Activated T-cell treated with anti-CD3 and anti-CD28 coated beads, Interleukin-2, amount 50 U/mL, for 72 hours (primary cell): ENCODE measurements around the gene DCDC2C. TPM values are rescaled to one million over a fixed set of nuclear protein-coding genes. Genes with fewer than 3 reads are reported as not detected.

ENCODE experiments used
- ATAC-seq, 2 donors: fragments of 150-1000 bp; cut with Tn5 transposase; replicated peaks in 1 of 2; 2 replicates each; pipeline ENCODE4 v1.10.0; 2021; ENCODE audit warnings: moderate library complexity in 2 of 2, mild to moderate bottlenecking in 1 of 2
- DNase-seq, 2 donors: peaks; one replicate each; pipeline ENCODE4 v3.0.0; 2021 to 2022; ENCODE audit warnings: mixed read lengths in 1 of 2
- H3K27ac Mint-ChIP-seq: one replicate; pipeline ENCODE4 v1.8.0; 2022; ENCODE audit warnings: mild to moderate bottlenecking, moderate library complexity, mixed read lengths
- H3K27me3 Mint-ChIP-seq: one replicate; pipeline ENCODE4 v1.8.0; 2022; ENCODE audit warnings: low read depth, mixed read lengths
- H3K36me3 Mint-ChIP-seq, 2 donors: one replicate each; pipeline ENCODE4 v1.8.0; 2022; ENCODE audit warnings: mixed read lengths in 2 of 2, mild to moderate bottlenecking in 1 of 2; ENCODE audit not compliant: insufficient read depth in 2 of 2
- H3K4me1 Mint-ChIP-seq: one replicate; pipeline ENCODE4 v1.8.0; 2022; ENCODE audit warnings: low read depth, mixed read lengths
- H3K4me3 Mint-ChIP-seq, 2 donors: one replicate each; pipeline ENCODE4 v1.8.0; 2022; ENCODE audit warnings: mild to moderate bottlenecking in 2 of 2, mixed read lengths in 2 of 2, moderate library complexity in 2 of 2
- H3K9me3 Mint-ChIP-seq, 2 donors: one replicate each; pipeline ENCODE4 v1.8.0; 2022; ENCODE audit warnings: mixed read lengths in 2 of 2
- total RNA-seq, 2 donors: library from RNA; stranded (reverse); gene quantifications; one replicate each; pipeline ENCODE4 v1.2.3, GENCODE V29; 2022

The DCDC2C gene
- total RNA-seq, 2 donors from 2014 or later, result not detected

DNA sequence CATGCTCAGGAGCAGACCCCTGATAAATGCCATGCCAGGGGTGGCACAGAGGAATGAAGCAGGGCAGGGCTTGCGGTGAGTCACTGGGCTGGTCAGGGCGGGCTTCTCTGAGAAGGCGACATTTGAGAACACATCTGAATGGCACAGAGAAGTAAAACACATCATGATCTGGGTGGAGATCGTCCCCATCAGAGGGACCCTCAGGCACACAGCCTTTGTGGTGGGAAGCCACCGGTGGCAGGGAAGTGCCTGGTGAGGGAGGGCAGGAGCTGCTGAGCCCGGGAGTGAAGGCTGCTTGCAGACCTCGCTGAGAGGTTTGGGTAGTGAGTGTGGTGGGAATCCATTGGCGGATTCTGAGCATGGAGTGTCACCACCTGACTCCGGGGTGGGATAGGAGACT is 44.5 kb downstream of the DCDC2C start:
- DNase-seq (no peak), ATAC-seq (no peak)
- Mint-ChIP-seq H3K27me3 (peaks cover 24% of the 10 kb centered on the region), H3K36me3 (no peaks in the 10 kb centered on the region), H3K27ac (no peak overlapping the region), H3K4me1 (no peaks in the 10 kb centered on the region), H3K9me3 (no peaks in the 10 kb centered on the region), H3K4me3 (no peak overlapping the region)

DNA sequence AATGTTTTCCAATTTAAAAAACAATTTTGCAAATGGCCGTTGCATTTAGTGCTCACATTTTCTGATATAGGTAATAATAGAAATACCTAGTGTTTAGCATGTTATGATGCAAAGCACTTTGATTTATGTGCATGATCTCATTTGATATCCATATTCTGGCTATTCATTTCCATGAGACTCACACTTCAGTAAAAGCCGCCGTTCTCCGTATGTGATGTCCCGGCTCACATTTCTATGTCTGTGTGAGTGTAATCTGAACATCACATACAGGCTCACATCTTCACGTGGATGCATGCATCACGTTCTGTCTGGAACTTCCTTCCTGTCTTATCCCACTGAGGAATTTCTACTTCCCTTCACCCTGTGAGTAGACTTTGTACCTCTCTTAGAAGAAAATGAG is 45.8 kb downstream of the DCDC2C start:
- Mint-ChIP-seq H3K27ac (no peak overlapping the region), H3K9me3 (no peaks in the 10 kb centered on the region), H3K36me3 (no peaks in the 10 kb centered on the region), H3K27me3 (peaks cover 13% of the 10 kb centered on the region), H3K4me3 (no peak overlapping the region), H3K4me1 (no peaks in the 10 kb centered on the region)
- ATAC-seq (no peak), DNase-seq (no peak)

DNA sequence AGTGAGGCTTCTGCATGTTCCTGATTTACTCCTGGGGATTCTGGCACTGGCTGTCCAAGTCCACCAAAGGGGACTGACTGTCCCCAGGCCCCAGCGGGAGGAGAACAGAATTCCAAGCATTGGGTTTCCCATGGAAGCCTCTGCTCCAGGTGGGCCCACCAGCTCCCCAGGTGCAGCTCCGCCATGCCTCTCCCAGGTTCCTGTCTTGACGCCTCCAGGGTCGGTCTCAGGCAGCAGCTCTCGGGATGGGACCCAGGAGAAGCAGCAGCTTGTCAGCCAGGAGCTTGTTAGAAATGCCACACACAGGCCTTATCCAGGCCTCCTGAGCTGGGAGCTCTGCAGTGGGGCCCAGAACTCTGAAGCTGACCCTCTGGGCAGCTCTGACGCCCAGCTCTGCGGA is 47.9 kb downstream of the DCDC2C start:
- Mint-ChIP-seq H3K4me1 (no peaks in the 10 kb centered on the region), H3K27ac (no peak overlapping the region), H3K9me3 (peaks cover 3% of the 10 kb centered on the region in 2 donors), H3K36me3 (no peaks in the 10 kb centered on the region), H3K27me3 (peaks cover 12% of the 10 kb centered on the region), H3K4me3 (no peak overlapping the region)
- DNase-seq (no peak), ATAC-seq (no peak)

DNA sequence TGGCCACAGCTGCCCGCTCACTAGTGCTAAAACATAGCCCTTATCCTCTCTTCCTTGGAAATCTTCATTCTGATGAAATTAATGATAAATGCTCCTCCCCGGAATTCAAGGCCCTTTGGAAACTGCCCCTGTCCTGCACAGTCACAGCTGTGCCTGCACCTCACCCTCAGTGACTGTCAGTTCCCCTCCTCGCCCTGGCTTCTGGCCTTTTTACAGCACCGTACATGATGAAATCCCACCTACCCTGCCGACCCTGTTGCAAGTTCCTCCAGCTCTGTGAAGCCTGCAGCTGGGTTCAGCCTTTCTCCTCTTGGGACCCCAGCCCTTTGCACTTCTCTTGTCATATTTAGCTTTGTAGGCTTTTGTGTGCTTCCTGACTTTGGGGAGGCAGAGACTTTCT is 48.4 kb downstream of the DCDC2C start:
- Mint-ChIP-seq H3K27ac (no peak overlapping the region), H3K36me3 (no peaks in the 10 kb centered on the region), H3K4me3 (no peak overlapping the region), H3K27me3 (peaks cover 12% of the 10 kb centered on the region), H3K4me1 (no peaks in the 10 kb centered on the region), H3K9me3 (peaks cover 3% of the 10 kb centered on the region in 2 donors)
- ATAC-seq (no peak), DNase-seq (no peak)

DNA sequence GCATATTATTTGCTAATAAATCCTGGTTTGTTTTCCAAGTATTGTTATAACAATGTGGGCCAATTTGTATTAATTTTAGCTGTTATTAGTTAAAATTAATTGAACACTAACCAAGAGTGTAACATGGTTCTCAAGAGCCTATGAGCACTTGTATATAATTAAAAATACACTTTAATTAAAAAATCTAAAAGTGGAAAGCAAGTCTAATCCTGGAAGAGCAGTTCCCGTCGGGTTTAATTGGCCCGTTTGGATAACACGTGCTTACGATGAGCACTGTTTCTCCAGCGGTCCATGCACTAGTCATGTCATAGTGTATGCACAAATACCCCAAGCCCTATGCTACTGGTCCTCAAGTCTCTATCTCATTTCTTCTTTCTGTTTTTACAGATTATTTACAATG is 49.0 kb downstream of the DCDC2C start:
- Mint-ChIP-seq H3K27ac (no peak overlapping the region), H3K4me1 (no peaks in the 10 kb centered on the region), H3K9me3 (peaks cover 3% of the 10 kb centered on the region in 2 donors), H3K4me3 (no peak overlapping the region), H3K27me3 (peaks cover 12% of the 10 kb centered on the region), H3K36me3 (no peaks in the 10 kb centered on the region)
- ATAC-seq (no peak), DNase-seq (no peak)

DNA sequence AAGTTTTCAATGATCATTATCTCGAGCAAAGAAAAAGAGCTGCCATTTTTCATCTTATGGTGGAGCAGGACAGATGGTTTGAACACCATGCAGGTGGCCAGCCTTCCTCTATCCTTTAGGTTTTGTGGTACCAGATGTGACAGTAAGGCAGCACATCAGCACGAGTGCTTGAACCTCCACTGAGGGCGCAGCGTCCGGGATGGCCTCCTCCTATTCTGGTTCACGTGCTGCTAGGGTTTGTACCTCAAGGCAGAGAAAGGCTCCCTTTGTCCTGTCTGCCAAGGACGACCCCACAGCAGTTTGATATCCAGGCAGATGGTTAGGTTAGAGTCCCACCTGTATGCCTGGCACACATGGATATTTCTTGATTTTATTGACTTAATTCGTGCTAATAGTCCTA is 50.2 kb downstream of the DCDC2C start:
- no peak overlapping the region for H3K4me3 Mint-ChIP-seq
- H3K27ac Mint-ChIP-seq, result no peak overlapping the region
- DNase-seq (no peak), ATAC-seq (no peak)
- H3K4me1 Mint-ChIP-seq, result no peaks in the 10 kb centered on the region
- no peaks in the 10 kb centered on the region for H3K36me3 Mint-ChIP-seq
- peaks cover 12% of the 10 kb centered on the region for H3K27me3 Mint-ChIP-seq
- peaks cover 3% of the 10 kb centered on the region in 2 donors for H3K9me3 Mint-ChIP-seq

DNA sequence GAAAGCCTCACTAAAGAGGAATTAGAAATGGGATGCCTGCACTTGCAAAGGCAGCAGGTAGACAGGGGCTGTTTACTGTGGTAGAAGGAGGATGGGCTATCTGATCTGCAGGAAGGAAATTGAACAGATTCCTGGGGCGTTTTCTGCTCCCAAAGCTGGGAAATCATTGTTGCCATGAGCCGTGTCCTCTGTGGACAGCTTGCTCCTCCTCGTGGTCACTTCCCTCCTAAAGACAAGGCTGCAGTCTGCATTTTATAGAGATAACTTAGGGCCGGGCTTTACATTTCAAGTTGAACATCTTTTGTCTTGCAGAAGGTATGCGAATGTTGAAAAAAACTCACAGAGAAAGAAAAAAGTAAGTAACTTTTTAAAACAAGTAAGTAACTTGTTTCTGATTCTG is 50.9 kb downstream of the DCDC2C start:
- peaks cover 14% of the 10 kb centered on the region for H3K27me3 Mint-ChIP-seq
- H3K36me3 Mint-ChIP-seq, result no peaks in the 10 kb centered on the region
- DNase-seq (no peak), ATAC-seq (no peak)
- H3K4me1 Mint-ChIP-seq, result no peaks in the 10 kb centered on the region
- no peak overlapping the region for H3K27ac Mint-ChIP-seq
- H3K4me3 Mint-ChIP-seq, result no peak overlapping the region
- peaks cover 3% of the 10 kb centered on the region in 2 donors for H3K9me3 Mint-ChIP-seq

DNA sequence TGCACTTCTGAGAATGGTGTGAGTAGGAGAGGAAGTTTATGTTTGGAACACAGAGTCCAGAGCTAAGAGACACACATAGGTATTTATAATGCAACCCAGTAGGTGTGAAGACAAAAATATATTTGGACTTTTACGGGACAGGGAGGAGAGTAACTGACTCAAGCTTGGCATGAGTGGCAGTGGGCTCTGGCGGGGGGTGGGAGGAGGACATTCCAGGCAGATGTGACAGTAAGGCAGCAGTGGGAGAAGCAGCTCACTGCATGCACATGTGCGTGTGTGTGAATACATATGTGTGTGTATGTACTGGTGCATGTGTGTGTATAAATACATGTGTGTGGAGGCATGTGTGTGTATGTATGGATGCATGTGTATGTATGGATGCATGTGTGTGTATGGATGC is 51.4 kb downstream of the DCDC2C start:
- no peaks in the 10 kb centered on the region for H3K36me3 Mint-ChIP-seq
- no peak overlapping the region for H3K4me3 Mint-ChIP-seq
- H3K4me1 Mint-ChIP-seq, result no peaks in the 10 kb centered on the region
- ATAC-seq (no peak), DNase-seq (no peak)
- H3K27ac Mint-ChIP-seq, result no peak overlapping the region
- peaks cover 18% of the 10 kb centered on the region for H3K27me3 Mint-ChIP-seq
- peaks cover 3% of the 10 kb centered on the region in 2 donors for H3K9me3 Mint-ChIP-seq

DNA sequence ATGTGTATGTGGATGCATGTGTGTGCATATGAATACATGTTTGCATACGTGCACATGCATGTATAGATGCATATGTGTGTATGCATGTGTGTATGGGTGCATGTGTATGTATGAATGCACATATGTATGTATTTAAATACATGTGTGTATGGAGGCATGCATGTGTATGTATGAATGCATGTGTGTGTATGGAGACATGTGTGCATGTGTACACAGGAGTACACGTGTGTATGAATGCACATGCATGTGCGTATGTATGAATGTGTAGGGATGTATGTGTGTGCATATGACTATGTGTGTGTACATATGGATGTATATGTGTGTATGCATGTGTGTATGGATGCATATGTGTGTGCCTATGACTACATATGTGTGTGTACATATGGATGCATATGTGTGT is 51.9 kb downstream of the DCDC2C start:
- ATAC-seq, result no peak

DNA sequence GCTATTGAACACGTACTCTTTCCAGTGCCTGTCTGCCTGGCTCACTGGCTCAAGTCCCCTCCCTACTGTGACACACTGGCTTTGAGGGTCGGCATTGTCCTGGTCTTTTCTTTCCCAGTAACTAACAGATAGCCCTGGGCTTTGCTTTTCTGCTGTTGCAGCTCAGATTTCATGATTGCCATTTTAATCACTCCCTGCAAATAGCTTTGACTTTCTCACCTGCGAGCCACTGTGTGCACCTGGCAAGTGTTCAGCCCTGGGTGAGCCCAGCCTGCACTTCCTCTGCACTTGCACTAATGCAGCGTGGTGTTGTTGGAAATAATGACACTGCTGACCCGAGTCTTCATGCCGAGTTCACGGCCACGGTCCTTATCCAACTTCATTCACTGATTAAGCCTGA is 52.9 kb downstream of the DCDC2C start:
- Mint-ChIP-seq H3K27me3 (peaks cover 23% of the 10 kb centered on the region), H3K4me3 (no peak overlapping the region), H3K4me1 (no peaks in the 10 kb centered on the region), H3K27ac (no peak overlapping the region), H3K36me3 (no peaks in the 10 kb centered on the region), H3K9me3 (peaks cover 3% of the 10 kb centered on the region in 2 donors)
- DNase-seq (no peak), ATAC-seq (no peak)

More for the DNA sequence above, 51.9 kb downstream of the DCDC2C start:
- Mint-ChIP-seq H3K4me1 (no peaks in the 10 kb centered on the region), H3K9me3 (peaks cover 3% of the 10 kb centered on the region in 2 donors), H3K4me3 (no peak overlapping the region), H3K36me3 (no peaks in the 10 kb centered on the region), H3K27me3 (peaks cover 23% of the 10 kb centered on the region), H3K27ac (no peak overlapping the region)
- no peak for DNase-seq

DNA sequence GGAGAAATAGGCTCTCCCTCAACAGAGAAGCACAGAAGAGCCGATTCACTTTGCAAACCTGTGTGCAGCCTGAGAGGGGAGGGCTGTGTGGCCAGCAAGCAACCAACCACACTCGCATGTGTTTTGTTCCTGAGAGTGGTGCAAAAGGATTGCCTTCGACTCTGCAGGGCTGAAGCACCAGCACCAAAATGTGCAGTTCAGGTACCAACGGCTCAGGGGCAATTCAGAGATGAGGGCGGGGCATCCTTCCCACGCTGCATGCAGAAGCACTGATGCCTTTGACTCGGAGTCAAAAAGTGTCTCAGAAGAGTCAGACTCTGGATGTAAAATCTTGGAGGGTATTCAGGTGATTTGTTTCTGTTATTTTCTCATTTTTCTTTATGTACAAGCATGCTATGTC is 55.5 kb downstream of the DCDC2C start:
- Mint-ChIP-seq H3K27me3 (peaks cover 23% of the 10 kb centered on the region), H3K36me3 (no peaks in the 10 kb centered on the region), H3K9me3 (peaks cover 3% of the 10 kb centered on the region in 2 donors), H3K4me1 (no peaks in the 10 kb centered on the region), H3K27ac (no peak overlapping the region), H3K4me3 (no peak overlapping the region)
- DNase-seq (no peak), ATAC-seq (no peak)

DNA sequence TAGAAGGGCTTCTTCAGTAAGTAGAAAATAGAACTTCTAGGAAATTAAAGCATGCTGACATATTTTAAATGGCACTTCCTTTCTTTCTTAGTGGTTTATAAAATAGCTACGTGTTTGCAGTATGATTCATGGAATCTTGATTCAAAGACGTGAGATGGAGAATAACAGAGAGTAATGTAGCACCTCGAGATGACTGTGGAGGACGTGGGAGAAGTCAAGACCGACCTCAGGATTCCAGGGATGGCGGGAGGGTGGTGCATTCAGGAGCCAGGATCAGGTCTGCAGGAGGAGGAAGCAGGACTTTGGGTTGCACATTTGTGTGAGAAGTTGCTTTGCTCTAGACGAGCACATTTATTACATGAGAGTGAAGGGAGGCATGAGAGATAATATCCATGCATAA is 56.0 kb downstream of the DCDC2C start:
- ATAC-seq, result no peak
- no peaks in the 10 kb centered on the region for H3K36me3 Mint-ChIP-seq
- no peak overlapping the region for H3K4me3 Mint-ChIP-seq
- H3K27me3 Mint-ChIP-seq, result peaks cover 25% of the 10 kb centered on the region
- no peak for DNase-seq
- H3K4me1 Mint-ChIP-seq, result no peaks in the 10 kb centered on the region
- peaks cover 3% of the 10 kb centered on the region in 2 donors for H3K9me3 Mint-ChIP-seq
- no peak overlapping the region for H3K27ac Mint-ChIP-seq

DNA sequence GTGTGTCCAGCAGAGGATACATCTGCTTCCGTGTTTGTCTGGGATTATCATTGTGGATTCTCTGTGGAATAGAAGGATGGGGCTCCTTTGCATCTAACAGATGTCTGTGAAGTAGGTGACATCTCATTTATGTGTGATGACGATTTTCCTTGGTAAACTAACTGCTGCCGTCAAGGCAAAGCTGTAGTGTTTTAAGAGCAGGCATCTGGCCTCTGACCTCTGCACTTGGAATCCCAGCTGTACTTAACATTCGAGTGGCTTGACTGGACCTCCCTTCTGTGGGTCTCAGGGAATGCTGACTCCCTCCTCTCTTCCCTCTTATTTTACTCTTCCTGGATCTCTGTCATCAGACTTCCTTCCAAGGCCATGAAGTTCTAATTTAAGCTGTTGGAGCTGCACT is 56.4 kb downstream of the DCDC2C start:
- Mint-ChIP-seq H3K36me3 (no peaks in the 10 kb centered on the region), H3K27me3 (peaks cover 29% of the 10 kb centered on the region), H3K4me3 (no peak overlapping the region), H3K9me3 (peaks cover 3% of the 10 kb centered on the region in 2 donors), H3K27ac (no peak overlapping the region), H3K4me1 (no peaks in the 10 kb centered on the region)
- ATAC-seq (no peak), DNase-seq (no peak)

DNA sequence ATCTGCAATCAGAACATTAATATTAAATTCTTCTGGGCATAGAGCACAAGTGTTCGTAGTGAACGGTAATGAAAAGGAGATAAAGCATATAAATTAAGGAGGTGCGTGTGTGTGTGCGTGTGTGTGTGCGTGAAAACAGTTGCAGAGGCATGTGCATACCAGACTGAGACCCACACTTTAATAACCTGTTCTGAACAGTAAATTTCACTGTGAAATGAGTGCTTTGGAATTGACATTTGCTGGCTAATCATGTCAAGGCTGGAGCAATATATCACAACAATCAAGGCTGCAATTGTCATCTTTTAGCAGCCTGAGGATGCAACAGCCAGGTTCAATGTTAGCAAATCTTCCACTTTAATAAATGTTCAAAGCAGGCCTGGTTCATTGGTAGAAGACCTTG is 57.9 kb downstream of the DCDC2C start:
- H3K4me3 Mint-ChIP-seq, result no peak overlapping the region
- no peaks in the 10 kb centered on the region for H3K4me1 Mint-ChIP-seq
- peaks cover 42% of the 10 kb centered on the region for H3K27me3 Mint-ChIP-seq
- H3K27ac Mint-ChIP-seq, result no peak overlapping the region
- no peaks in the 10 kb centered on the region for H3K36me3 Mint-ChIP-seq
- no peaks in the 10 kb centered on the region for H3K9me3 Mint-ChIP-seq
- ATAC-seq, result no peak
- DNase-seq, result no peak
